CD4-positive, alpha-beta T cell treated with Interleukin-4 for 4 hours (primary cell): ENCODE measurements around the gene SINHCAF.
"Not testable (repeated sequence)": the region's sequence is repeated elsewhere in the genome, so short reads cannot be mapped to it uniquely, and the experiment has no call there.

Experiments used
- DNase-seq: peaks from one replicate; pipeline ENCODE4 v3.0.0-alpha.2; 2020

SINHCAF gene, protein sequence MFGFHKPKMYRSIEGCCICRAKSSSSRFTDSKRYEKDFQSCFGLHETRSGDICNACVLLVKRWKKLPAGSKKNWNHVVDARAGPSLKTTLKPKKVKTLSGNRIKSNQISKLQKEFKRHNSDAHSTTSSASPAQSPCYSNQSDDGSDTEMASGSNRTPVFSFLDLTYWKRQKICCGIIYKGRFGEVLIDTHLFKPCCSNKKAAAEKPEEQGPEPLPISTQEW

GRCh38 chr12:31325877-31326631, at the start of gene SINHCAF:
Gene SINHCAF, minus strand, starts transcription at chr12:31326150. Its CDS starts 27,946 bp downstream, at chr12:31298204.
- DNase-seq = peak; percentile 98

DNA sequence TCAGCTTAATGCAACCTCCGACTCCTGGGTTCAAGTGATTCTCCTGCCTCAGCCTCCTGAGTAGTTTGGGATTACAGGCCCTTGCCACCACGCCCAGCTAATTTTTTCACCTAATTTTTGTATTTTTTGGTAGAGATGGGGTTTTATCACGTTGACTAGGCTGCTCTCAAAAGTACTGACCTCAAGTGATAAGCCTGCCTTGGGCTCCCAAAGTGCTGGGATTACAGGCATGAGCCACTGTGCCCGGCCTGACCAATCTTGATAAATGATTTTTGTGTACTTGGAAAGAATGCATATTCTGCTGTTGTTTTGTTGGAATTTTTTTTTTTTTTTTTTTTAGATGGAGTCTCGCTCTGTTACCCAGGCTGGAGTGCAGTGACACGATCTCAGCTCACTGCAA, 49.5 kb upstream of the SINHCAF start:
- not testable (repeated sequence) for DNase-seq

GRCh38 chr12:31371256-31371620, 45.3 kb upstream of the SINHCAF start:
- no peak for DNase-seq

DNA sequence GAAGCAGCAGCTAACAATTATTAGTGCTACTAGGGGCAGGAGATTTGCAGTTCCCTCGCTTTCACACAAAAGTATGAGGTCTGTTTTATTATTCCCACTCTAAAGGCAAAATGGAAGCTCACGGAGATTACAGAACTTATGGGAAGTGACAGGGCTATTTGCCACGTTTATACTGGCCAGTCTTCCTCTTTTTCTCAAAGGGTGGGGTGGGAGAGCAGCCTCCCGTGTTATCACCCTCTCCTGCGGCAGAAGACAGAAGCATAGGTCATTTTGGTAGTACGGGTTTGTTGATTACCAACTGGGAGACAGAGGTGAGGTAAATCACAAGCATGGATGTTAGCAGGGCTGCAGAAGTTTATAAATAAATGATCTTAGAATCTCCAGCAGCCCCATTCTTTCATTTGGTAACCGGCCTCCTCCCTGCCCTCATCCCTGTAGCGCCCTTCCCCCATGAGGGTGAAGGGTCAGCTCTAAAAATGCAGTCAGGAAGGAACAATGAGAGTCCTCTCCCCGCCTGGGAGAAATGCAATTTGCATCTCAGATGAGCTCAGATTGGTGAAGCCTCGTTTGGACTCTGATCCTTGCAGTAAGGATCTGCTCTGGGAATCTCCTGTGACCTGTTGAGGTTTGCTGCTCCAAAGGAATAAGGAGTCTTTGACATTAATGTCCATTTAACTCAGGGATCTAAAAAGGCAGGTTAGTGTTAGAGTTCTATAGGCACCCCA, 44.7 kb upstream of the SINHCAF start:
- DNase-seq = no peak

GRCh38 chr12:31369712-31370521, 44.0 kb upstream of the SINHCAF start:
- no peak for DNase-seq

DNA sequence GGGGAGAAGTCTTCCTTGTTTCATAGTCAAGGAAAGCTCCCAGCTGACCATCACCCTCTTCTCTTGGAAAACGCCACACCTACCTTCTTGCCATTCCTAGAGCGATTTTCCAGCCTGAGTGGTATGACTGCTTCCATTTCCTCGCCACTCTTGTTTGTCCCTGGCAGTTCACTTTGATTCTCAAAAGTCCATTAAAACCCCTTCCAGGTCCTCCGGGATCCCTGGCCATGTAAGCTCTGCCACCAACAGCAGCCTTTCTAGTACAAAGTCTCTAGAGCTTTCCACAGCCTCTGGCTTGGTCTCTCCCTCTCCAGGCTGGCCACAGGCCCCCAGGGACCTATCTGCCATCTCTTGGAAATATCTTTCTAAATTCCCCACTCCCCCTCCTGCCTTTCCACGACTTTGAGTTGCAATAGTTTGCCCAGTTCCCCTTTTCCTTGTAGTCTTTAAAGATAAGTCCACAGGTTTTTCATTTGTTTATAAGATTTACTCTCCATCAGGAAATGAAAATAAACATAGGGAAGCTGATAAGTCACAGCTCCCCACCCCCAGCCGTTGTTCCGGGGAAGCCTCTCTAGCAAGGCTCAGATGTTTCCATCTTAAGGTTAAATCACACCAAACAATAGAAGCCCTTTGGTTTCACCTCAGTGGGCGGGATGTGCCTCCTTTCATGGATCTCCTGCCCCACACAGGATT, 42.9 kb upstream of the SINHCAF start:
- DNase-seq = no peak

GRCh38 chr12:31366104-31366621, 40.2 kb upstream of the SINHCAF start:
- no peak for DNase-seq

GRCh38 chr12:31363831-31364230, 37.9 kb upstream of the SINHCAF start:
- no peak for DNase-seq

DNA sequence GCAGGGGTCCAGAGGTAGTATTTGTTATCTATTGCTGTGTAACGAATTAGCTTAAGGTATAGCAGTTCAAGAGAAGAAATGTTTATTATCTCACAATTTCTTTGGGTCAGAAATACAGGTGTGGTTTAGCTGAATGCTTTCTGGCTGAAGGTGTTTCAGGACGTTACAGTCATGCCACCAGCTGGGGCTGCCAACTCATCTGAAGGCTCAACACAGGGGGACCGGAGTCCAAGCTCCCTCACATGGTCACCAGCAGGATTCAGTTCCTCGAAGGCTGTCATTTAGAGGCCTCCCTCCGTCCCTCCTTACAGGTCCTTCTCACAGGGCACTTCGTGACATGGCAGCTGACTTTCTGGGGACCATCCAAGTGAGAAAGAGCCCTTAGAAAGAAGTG, 37.5 kb upstream of the SINHCAF start:
- DNase-seq = no peak

DNA sequence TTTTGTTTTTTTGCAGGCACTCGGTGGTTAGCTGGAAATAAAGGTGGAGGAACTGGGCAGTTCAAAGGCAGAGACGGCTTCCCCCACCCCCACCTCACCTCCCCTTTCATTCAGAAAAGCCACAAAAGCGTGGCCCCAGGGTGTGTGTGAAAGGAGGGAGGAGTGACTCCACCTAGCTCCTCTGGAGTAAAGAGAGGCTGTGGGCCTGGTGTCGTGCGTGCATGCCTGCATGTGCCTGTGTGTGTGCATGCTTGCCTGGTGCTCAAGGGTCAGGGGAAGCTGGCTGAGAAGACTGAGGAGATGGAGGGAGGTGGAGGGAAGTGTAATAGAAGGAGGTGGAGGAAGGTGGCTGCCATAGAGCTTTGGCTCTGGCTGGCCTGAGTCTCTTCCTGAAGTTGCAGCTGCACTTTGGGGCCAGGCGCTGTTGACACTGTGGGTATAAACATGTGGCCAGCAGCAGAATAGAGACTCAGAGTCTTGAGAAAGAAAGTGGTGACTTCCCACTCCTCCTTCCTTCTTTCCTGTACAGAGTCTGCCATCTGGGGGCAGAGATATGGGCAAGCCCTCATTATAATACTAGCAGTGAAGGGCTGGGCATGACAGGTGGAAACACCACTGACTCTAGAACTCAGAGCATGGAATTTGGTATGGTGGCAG, 36.9 kb upstream of the SINHCAF start:
- DNase-seq = no peak

- DNase-seq = no peak
Measured at GRCh38 chr12:31362115-31362758, 36.3 kb upstream of the SINHCAF start.

DNA sequence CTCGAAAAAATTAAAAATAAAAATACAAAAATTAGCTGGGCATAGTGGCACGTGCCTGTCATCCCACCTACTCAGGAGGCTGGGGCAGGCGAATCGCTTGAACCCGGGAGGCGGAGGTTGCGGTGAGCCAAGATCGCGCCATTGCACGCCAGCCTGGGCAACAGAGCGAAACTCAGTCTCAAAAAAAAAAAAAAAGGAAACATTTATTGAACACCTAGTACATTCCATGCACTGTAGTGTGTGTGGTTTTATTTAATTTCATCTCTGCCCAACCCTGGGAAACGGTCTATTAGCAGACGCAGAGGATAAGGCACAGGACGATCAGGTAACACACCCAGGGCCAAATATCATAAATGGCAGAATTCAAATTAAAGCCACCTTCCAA, 35.8 kb upstream of the SINHCAF start:
- no peak for DNase-seq

GRCh38 chr12:31355747-31356107, 29.8 kb upstream of the SINHCAF start:
- DNase-seq = no peak

- no peak for DNase-seq
Measured at GRCh38 chr12:31353750-31354708, 28.1 kb upstream of the SINHCAF start.

DNA sequence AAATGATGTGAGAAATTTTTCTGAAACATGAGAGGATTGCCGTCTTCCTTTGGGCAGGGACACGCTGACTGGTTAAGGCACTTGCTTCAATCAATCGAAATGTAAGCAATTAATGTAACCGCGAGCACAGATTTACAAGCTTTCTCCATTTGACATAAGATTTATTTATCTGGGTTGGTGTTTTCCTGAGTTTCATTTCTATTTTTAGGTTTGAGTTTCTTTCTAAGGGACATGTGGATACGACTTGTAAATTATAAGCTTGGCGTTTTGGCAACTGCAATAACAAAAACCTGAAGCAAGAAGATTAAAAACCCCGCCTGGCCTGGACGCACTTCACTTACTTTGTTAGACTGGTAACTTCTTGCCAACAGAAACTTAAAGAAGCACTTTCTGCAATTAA, 20.3 kb upstream of the SINHCAF start:
- no peak for DNase-seq

- DNase-seq = no peak
Measured at GRCh38 chr12:31343139-31343538, 17.2 kb upstream of the SINHCAF start.

- no peak for DNase-seq
Measured at GRCh38 chr12:31342286-31342685, 16.3 kb upstream of the SINHCAF start.

DNA sequence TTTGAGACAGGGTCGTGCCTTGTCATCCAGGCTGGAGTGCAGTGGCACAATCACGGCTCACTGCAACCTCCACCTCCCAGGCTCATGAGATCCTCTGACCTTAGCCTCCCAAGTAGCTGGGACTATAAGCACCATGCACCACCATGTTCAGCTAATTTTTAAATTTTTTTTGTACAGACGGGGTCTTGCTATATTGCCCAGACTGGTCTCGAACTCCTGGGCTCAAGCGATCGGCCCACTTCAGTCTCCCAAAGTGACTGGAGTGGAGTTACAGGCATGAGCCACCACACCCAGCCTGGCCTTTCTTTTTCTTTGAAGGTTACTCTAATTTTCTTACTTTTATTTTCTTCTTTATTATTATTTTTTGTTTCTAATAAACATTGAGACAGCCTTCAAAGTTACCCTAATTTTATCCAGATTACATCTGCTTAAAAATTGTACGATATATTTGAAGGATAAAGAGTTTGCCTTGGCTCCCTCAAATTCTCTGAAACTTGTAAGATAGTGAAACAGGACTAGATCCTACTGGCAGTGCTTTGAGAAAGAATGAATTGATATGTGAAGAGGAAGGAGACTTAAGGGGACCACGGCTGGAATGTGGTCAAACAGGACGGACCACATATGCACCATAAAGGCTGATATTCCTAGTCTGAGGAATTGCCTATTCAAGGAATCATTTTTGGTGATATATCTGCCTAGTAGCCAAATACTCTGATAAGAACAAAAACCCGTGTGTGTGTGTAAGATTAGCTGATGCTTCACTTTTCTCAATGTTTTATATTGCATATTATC, 14.1 kb upstream of the SINHCAF start:
- no peak for DNase-seq

DNA sequence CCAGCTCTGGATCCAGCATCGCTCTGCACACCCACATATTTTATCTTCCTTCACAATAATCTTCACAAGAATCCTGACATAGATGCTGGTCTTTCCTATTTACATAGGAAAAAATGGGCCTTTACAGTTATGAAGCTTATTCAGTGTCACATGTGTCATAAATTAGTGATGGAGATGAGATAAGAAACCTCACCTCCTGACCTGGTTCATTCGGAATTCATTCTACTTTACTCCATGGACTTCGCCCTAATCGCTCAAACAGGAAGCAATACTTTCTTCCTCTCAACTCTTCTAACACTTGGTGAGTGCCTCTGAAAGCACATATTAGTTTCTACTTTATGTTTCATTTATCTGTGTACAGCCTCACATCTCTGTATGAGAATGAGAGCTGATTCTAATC, 12.0 kb upstream of the SINHCAF start:
- DNase-seq = no peak
